Astrocyte (in vitro differentiated cells and primary cell): ENCODE measurements around the gene ETV6. TPM values are rescaled to one million over a fixed set of nuclear protein-coding genes. Genes with fewer than 3 reads are reported as not detected.
"Not testable (repeated sequence)": the region's sequence is repeated elsewhere in the genome, so short reads cannot be mapped to it uniquely, and the experiment has no call there.

ENCODE experiments used
- DNase-seq: peaks from one replicate; pipeline ENCODE4 v3.0.0-alpha.2; 2010; ENCODE audit warnings: low read depth
- FAIRE-seq: peaks from 2 replicates; lab custom pipeline; 2011; peaks lifted over from hg19 to GRCh38; lab: Jason Lieb, UNC
- H2AFZ ChIP-seq: 2 replicates; pipeline ENCODE4 v1.6.0; 2012; ENCODE audit warnings: low read depth, low read length, inconsistent platforms
- H3K27ac ChIP-seq: 2 replicates; pipeline ENCODE4 v1.5.1; 2011; ENCODE audit warnings: low read depth, low read length, inconsistent platforms
- H3K27me3 ChIP-seq: 2 replicates; pipeline ENCODE4 v1.6.0; 2011; ENCODE audit warnings: low read length, inconsistent platforms; ENCODE audit not compliant: insufficient read depth
- H3K36me3 ChIP-seq: 2 replicates; pipeline ENCODE4 v1.5.1; 2011; ENCODE audit warnings: low read length, inconsistent platforms; ENCODE audit not compliant: insufficient read depth
- H3K4me1 ChIP-seq: 2 replicates; pipeline ENCODE4 v1.5.1; 2011; ENCODE audit warnings: low read length, inconsistent platforms; ENCODE audit not compliant: insufficient read depth
- H3K4me2 ChIP-seq: 2 replicates; pipeline ENCODE4 v1.6.0; 2012; ENCODE audit warnings: low read length, inconsistent platforms
- H3K4me3 ChIP-seq: 2 replicates; pipeline ENCODE4 v1.5.1; 2011; ENCODE audit warnings: low read depth, mild to moderate bottlenecking, low read length, inconsistent platforms; ENCODE audit not compliant: insufficient read depth
- H3K79me2 ChIP-seq: 2 replicates; pipeline ENCODE4 v1.6.0; 2012; ENCODE audit warnings: mild to moderate bottlenecking, low read length, inconsistent platforms; ENCODE audit not compliant: insufficient read depth
- H3K9ac ChIP-seq: 2 replicates; pipeline ENCODE4 v1.6.0; 2012; ENCODE audit warnings: mild to moderate bottlenecking, low read length, inconsistent platforms
- H3K9me3 ChIP-seq: 2 replicates; pipeline ENCODE4 v1.5.1; 2012; ENCODE audit warnings: low read depth, mild to moderate bottlenecking, low read length, inconsistent platforms; ENCODE audit not compliant: insufficient read depth
- H4K20me1 ChIP-seq: 2 replicates; pipeline ENCODE4 v1.6.0; 2012; ENCODE audit warnings: low read length, inconsistent platforms; ENCODE audit not compliant: insufficient read depth
- H3K27ac Mint-ChIP-seq: one replicate; pipeline ENCODE4 v1.8.0; 2021; ENCODE audit warnings: mild to moderate bottlenecking, mixed read lengths; ENCODE audit not compliant: unreplicated experiment
- H3K27me3 Mint-ChIP-seq: one replicate; pipeline ENCODE4 v1.8.0; 2021; ENCODE audit warnings: low read depth, mixed read lengths; ENCODE audit not compliant: unreplicated experiment
- H3K36me3 Mint-ChIP-seq: one replicate; pipeline ENCODE4 v1.8.0; 2021; ENCODE audit warnings: low read depth, mixed read lengths; ENCODE audit not compliant: unreplicated experiment
- H3K4me1 Mint-ChIP-seq: one replicate; pipeline ENCODE4 v1.8.0; 2021; ENCODE audit warnings: low read depth, mixed read lengths; ENCODE audit not compliant: unreplicated experiment
- H3K4me3 Mint-ChIP-seq: one replicate; pipeline ENCODE4 v1.8.0; 2021; ENCODE audit warnings: mild to moderate bottlenecking, moderate library complexity, mixed read lengths; ENCODE audit not compliant: unreplicated experiment
- H3K9me3 Mint-ChIP-seq: one replicate; pipeline ENCODE4 v1.8.0; 2021; ENCODE audit warnings: mild to moderate bottlenecking, mixed read lengths; ENCODE audit not compliant: unreplicated experiment
- EZH2 ChIP-seq: IDR thresholded peaks from 2 replicates; pipeline ENCODE4 v1.6.1; 2012; ENCODE audit warnings: mild to moderate bottlenecking, low read length, inconsistent platforms; ENCODE audit not compliant: insufficient read depth
- total RNA-seq: library from RNA; stranded (reverse); gene quantifications from 2 replicates; pipeline ENCODE4 v1.2.1, GENCODE V29; 2021
- TF ChIP-seq, protein P1 (sequence below): IDR thresholded peaks from 2 replicates; pipeline ENCODE4 v1.5.1; 2011; ENCODE audit warnings: low read depth, mild to moderate bottlenecking, inconsistent platforms, low read length, moderate library complexity; ENCODE audit not compliant: insufficient read depth

Gene ETV6
- total RNA-seq, 1 donor from 2014 or later: 41.2 TPM

GRCh38 chr12:11622876-11623281, 26.6 kb upstream of the ETV6 start:
- Mint-ChIP-seq H3K27ac (peak overlapping the region; percentile 2), H3K27me3 (no peaks in the 10 kb centered on the region), H3K9me3 (peaks cover 2% of the 10 kb centered on the region), H3K4me1 (peaks cover 9% of the 10 kb centered on the region), H3K4me3 (no peak overlapping the region), H3K36me3 (no peaks in the 10 kb centered on the region)
- no peaks in the 10 kb centered on the region for H4K20me1 ChIP-seq
- TF ChIP-seq, protein P1, sequence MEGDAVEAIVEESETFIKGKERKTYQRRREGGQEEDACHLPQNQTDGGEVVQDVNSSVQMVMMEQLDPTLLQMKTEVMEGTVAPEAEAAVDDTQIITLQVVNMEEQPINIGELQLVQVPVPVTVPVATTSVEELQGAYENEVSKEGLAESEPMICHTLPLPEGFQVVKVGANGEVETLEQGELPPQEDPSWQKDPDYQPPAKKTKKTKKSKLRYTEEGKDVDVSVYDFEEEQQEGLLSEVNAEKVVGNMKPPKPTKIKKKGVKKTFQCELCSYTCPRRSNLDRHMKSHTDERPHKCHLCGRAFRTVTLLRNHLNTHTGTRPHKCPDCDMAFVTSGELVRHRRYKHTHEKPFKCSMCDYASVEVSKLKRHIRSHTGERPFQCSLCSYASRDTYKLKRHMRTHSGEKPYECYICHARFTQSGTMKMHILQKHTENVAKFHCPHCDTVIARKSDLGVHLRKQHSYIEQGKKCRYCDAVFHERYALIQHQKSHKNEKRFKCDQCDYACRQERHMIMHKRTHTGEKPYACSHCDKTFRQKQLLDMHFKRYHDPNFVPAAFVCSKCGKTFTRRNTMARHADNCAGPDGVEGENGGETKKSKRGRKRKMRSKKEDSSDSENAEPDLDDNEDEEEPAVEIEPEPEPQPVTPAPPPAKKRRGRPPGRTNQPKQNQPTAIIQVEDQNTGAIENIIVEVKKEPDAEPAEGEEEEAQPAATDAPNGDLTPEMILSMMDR: no peak
- TF ChIP-seq EZH2: no peak
- H3K9ac ChIP-seq: no peak overlapping the region
- no peaks in the 10 kb centered on the region for H3K79me2 ChIP-seq
- H3K27ac ChIP-seq: no peak overlapping the region
- H2AFZ ChIP-seq: no peak overlapping the region
- H3K4me1 ChIP-seq: no peaks in the 10 kb centered on the region
- FAIRE-seq: peak; percentile 26
- no peak for DNase-seq
- H3K4me3 ChIP-seq: no peak overlapping the region
- H3K36me3 ChIP-seq: no peaks in the 10 kb centered on the region
- no peaks in the 10 kb centered on the region for H3K9me3 ChIP-seq
- H3K4me2 ChIP-seq: no peak overlapping the region
- H3K27me3 ChIP-seq: no peaks in the 10 kb centered on the region

GRCh38 chr12:11623382-11623781, 26.1 kb upstream of the ETV6 start:
- Histone ChIP-seq H3K4me3 (no peak overlapping the region), H3K79me2 (no peaks in the 10 kb centered on the region), H3K9ac (no peak overlapping the region), H4K20me1 (no peaks in the 10 kb centered on the region), H3K4me1 (no peaks in the 10 kb centered on the region), H3K36me3 (no peaks in the 10 kb centered on the region), H3K4me2 (no peak overlapping the region), H3K9me3 (no peaks in the 10 kb centered on the region), H3K27me3 (no peaks in the 10 kb centered on the region), H3K27ac (no peak overlapping the region), H2AFZ (no peak overlapping the region)
- H3K27ac Mint-ChIP-seq: no peak overlapping the region
- peaks cover 9% of the 10 kb centered on the region for H3K4me1 Mint-ChIP-seq
- no peaks in the 10 kb centered on the region for H3K27me3 Mint-ChIP-seq
- no peak for TF ChIP-seq EZH2
- TF ChIP-seq, protein P1: no peak
- peak; percentile 16 for DNase-seq
- no peak overlapping the region for H3K4me3 Mint-ChIP-seq
- H3K36me3 Mint-ChIP-seq: no peaks in the 10 kb centered on the region
- peak; percentile 26 for FAIRE-seq
- peaks cover 2% of the 10 kb centered on the region for H3K9me3 Mint-ChIP-seq

DNA sequence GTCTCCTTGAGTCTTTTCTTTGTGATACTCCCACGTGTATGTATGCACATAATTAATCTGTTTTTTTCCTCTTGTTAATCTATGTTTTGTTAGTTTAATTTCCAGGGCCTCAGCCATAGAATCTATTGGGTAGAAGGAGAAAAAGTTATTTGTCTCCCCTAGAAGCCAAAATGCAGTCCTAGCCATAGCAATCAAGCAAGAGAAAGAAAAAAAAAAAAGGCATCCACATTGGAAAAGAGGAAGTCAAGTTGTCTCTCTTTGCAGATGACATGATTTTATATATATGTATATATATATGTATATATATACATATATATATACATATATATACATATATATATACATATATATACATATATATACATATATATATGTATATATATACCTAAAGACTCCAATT, 25.4 kb upstream of the ETV6 start:
- DNase-seq (no peak), FAIRE-seq (no peak)
- H2AFZ ChIP-seq: no peak overlapping the region
- H3K36me3 Mint-ChIP-seq: no peaks in the 10 kb centered on the region
- no peaks in the 10 kb centered on the region for H3K27me3 Mint-ChIP-seq
- H4K20me1 ChIP-seq: no peaks in the 10 kb centered on the region
- peaks cover 9% of the 10 kb centered on the region for H3K4me1 Mint-ChIP-seq
- peaks cover 2% of the 10 kb centered on the region for H3K9me3 Mint-ChIP-seq
- no peaks in the 10 kb centered on the region for H3K36me3 ChIP-seq
- no peak overlapping the region for H3K27ac ChIP-seq
- H3K79me2 ChIP-seq: no peaks in the 10 kb centered on the region
- no peaks in the 10 kb centered on the region for H3K27me3 ChIP-seq
- no peaks in the 10 kb centered on the region for H3K9me3 ChIP-seq
- no peak overlapping the region for H3K4me3 ChIP-seq
- no peak overlapping the region for H3K27ac Mint-ChIP-seq
- H3K4me3 Mint-ChIP-seq: no peak overlapping the region
- H3K4me2 ChIP-seq: no peak overlapping the region
- TF ChIP-seq, protein P1: no peak
- no peak for TF ChIP-seq EZH2
- no peak overlapping the region for H3K9ac ChIP-seq
- H3K4me1 ChIP-seq: no peaks in the 10 kb centered on the region

DNA sequence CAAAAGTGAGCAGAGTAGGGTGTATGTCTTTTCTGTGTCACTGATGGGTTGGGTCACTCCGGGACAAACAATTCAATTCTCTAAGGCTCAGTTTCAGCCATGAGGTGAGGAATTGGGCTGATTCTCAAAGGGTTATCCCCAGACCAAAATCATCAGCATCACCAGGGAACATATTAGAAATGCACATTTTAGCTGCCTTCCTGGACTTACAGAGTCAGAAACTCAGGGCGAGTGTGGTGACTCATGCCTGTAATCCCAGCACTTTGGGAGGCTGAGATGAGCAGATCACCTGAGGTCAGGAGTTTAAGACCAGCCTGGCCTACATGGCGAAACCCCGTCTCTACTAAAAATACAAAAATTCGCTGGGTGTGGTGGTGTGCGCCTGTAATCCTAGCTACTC, 21.8 kb upstream of the ETV6 start:
- H4K20me1 ChIP-seq, H3K9me3 ChIP-seq, H3K27me3 ChIP-seq, H3K36me3 ChIP-seq, H3K27me3 Mint-ChIP-seq, H3K4me2 ChIP-seq, H3K36me3 Mint-ChIP-seq, FAIRE-seq, H3K9ac ChIP-seq, DNase-seq, H3K27ac Mint-ChIP-seq, H3K27ac ChIP-seq, H3K4me3 Mint-ChIP-seq, H3K79me2 ChIP-seq, H3K4me3 ChIP-seq, H2AFZ ChIP-seq, H3K4me1 ChIP-seq, H3K9me3 Mint-ChIP-seq: not testable (repeated sequence)
- peaks cover 14% of the 10 kb centered on the region for H3K4me1 Mint-ChIP-seq
